K562 (cell line): Measurements from ENCODE around the gene EVC. TPM values are rescaled to one million over a fixed set of nuclear protein-coding genes. Genes with fewer than 3 reads are reported as not detected.

ENCODE experiments used
- ATAC-seq: fragments of 200-7000 bp; cut with Tn5 transposase; 3 replicates; pipeline ENCODE4 v1.9.1; 2020; ENCODE audit warnings: moderate library complexity
- BruUV-seq: library from RNA; stranded (reverse); fragments of 400-500 nt; replicated peaks from 2 replicates; lab custom pipeline; 2021; lab: Mats Ljungman, UMichigan
- CTCF ChIA-PET: fragments of 300-600 bp; formaldehyde crosslinking; extraction: SDS; loops from one replicate; lab custom pipeline; 2021; ENCODE audit warnings: low intra/inter-chr PET ratio; lab: Yijun Ruan, JAX
- POLR2A ChIA-PET: fragments of 300-600, 350-650 bp; sonication (Branson Sonifier 250); formaldehyde crosslinking; extraction: SDS; loops from one replicate; lab custom pipeline; 2021; ENCODE audit warnings: antibody characterized with exemption, inconsistent platforms; lab: Yijun Ruan, JAX
- DNase-seq, 4 experiments: peaks; one replicate each; pipeline versions ENCODE4 v3.0.0 to v3.0.0-alpha.2; 2011 to 2018; ENCODE audit warnings: low spot score in 3 of 4, mixed read lengths in 3 of 4; ENCODE audit errors: extremely low read depth in 1 of 4
- FAIRE-seq: peaks from 2 replicates; lab custom pipeline; 2011; peaks lifted over from hg19 to GRCh38; lab: Jason Lieb, UNC
- H2AFZ ChIP-seq: 2 replicates; pipeline ENCODE4 v1.6.0; 2011; ENCODE audit warnings: low read depth, low read length, control low read depth, inconsistent platforms
- H3K27ac ChIP-seq: fragments of 200-600 bp; 3 replicates; pipeline ENCODE4 v1.8.0; 2011; ENCODE audit warnings: low read depth, mild to moderate bottlenecking, control low read depth, inconsistent platforms, low read length, moderate library complexity, mixed read lengths; ENCODE audit errors: extremely low read depth
- H3K27me3 ChIP-seq, 2 experiments: fragments of 300-600 bp in 1 of 2; 2 replicates in 1 of 2; 3 replicates in 1 of 2; pipeline versions ENCODE4 v1.6.0 to v1.8.0; 2011; ENCODE audit warnings: inconsistent platforms in 2 of 2, low read length in 2 of 2, mild to moderate bottlenecking in 1 of 2, mixed read lengths in 1 of 2, moderate library complexity in 1 of 2; ENCODE audit not compliant: control insufficient read depth in 2 of 2, insufficient read depth in 2 of 2
- H3K36me3 ChIP-seq: fragments of 300-600 bp; 3 replicates; pipeline ENCODE4 v1.8.0; 2011; ENCODE audit warnings: mild to moderate bottlenecking, low read length, inconsistent platforms; ENCODE audit not compliant: control insufficient read depth, insufficient read depth
- H3K4me1 ChIP-seq, 2 experiments: fragments of 200-600 bp in 1 of 2; replicated peaks in 1 of 2; 2 replicates in 1 of 2; 3 replicates in 1 of 2; pipeline versions ENCODE4 v1.5.1 to v1.8.0; 2011; ENCODE audit warnings: inconsistent platforms in 2 of 2, low read length in 2 of 2, mild to moderate bottlenecking in 1 of 2, mixed read lengths in 1 of 2, moderate library complexity in 1 of 2; ENCODE audit not compliant: control insufficient read depth in 2 of 2, insufficient read depth in 2 of 2
- H3K4me2 ChIP-seq: 2 replicates; pipeline ENCODE4 v1.6.1; 2011; ENCODE audit warnings: low read length, control low read depth, inconsistent platforms, mixed read lengths; ENCODE audit not compliant: insufficient read depth
- H3K4me3 ChIP-seq: fragments of 200-600 bp; sonication (generic), shearing (Covaris generic); 2 replicates; pipeline ENCODE4 v1.5.1; 2016; ENCODE audit warnings: control low read depth, inconsistent platforms
- H3K79me2 ChIP-seq: fragments of 200-600 bp; 3 replicates; pipeline ENCODE4 v1.8.0; 2011; ENCODE audit warnings: low read length, inconsistent platforms; ENCODE audit not compliant: control insufficient read depth, insufficient read depth
- H3K9ac ChIP-seq, 2 experiments: 2 replicates each; pipeline versions ENCODE4 v1.6.0 to v1.6.1; 2011; ENCODE audit warnings: low read depth in 2 of 2, low read length in 2 of 2, control low read depth in 1 of 2, inconsistent platforms in 1 of 2, mild to moderate bottlenecking in 1 of 2, mixed read lengths in 1 of 2; ENCODE audit not compliant: insufficient read depth in 1 of 2
- H3K9me1 ChIP-seq: one replicate; pipeline ENCODE4 v1.6.0; 2011; ENCODE audit warnings: inconsistent platforms, mild to moderate bottlenecking, low read length, moderate library complexity; ENCODE audit not compliant: control insufficient read depth, insufficient read depth
- H3K9me3 ChIP-seq: replicated peaks from 2 replicates; pipeline ENCODE4 v1.5.1; 2011; ENCODE audit warnings: low read depth, low read length, inconsistent platforms; ENCODE audit not compliant: control insufficient read depth, insufficient read depth
- H4K20me1 ChIP-seq: replicated peaks from 2 replicates; pipeline ENCODE4 v1.6.1; 2011; ENCODE audit warnings: low read length, inconsistent platforms, mixed read lengths; ENCODE audit not compliant: control insufficient read depth, insufficient read depth
- BCL6 ChIP-seq: fragments of 250-450 bp; sonication (Bioruptor Pico); IDR thresholded peaks from 2 replicates; pipeline ENCODE4 v1.4.0; 2020
- HIVEP1 ChIP-seq: fragments of 250-450 bp; sonication (Bioruptor Pico); IDR thresholded peaks from 2 replicates; pipeline ENCODE4 v1.4.0; 2020; ENCODE audit warnings: mild to moderate bottlenecking
- MCM2 ChIP-seq: fragments of 450-650 bp; IDR thresholded peaks from 2 replicates; pipeline ENCODE4 v1.6.1; 2017; ENCODE audit warnings: low read depth, mild to moderate bottlenecking
- PTBP1 ChIP-seq: fragments of 200-400 bp; formaldehyde crosslinking; IDR thresholded peaks from 2 replicates; pipeline ENCODE4 v1.6.1; 2017; ENCODE audit warnings: low read depth, low read length
- SIN3A ChIP-seq, 2 experiments: fragments of 150-350 bp in 1 of 2; IDR thresholded peaks; 2 replicates each; pipeline ENCODE4 v1.6.1; 2011 to 2016; ENCODE audit warnings: borderline replicate concordance in 2 of 2, low read depth in 2 of 2, low read length in 2 of 2, mild to moderate bottlenecking in 2 of 2, moderate library complexity in 2 of 2; ENCODE audit not compliant: control insufficient read depth in 1 of 2
- ZKSCAN8 ChIP-seq: fragments of 200-800 bp; sonication (Bioruptor generic); IDR thresholded peaks from 2 replicates; pipeline ENCODE4 v1.6.1; 2016; ENCODE audit warnings: missing genetic modification characterization, missing compliant biosample characterization
- WGBS: fragments of 100-300 bp; shearing (Covaris generic); methylation state at CpG from one replicate; pipeline ENCODE4 v1.1.6; 2016; ENCODE audit warnings: low coverage, mixed read lengths; ENCODE audit not compliant: insufficient coverage; ENCODE audit errors: missing lambda C conversion rate; 5-methylcytosine and 5-hydroxymethylcytosine counted together
- in situ Hi-C: fragments of 300-500 bp; cut with MboI; formaldehyde crosslinking; loops from 4 replicates; pipeline ENCODE4 v1.15.0; 2018; ENCODE audit warnings: inconsistent platforms, mixed read lengths
- intact Hi-C: fragments of 100-400 bp; cut with micrococcal nuclease; formaldehyde crosslinking; loops from 2 replicates; pipeline ENCODE4 v1.14.2; 2022
- polyA plus RNA-seq, 8 experiments: library from polyadenylated mRNA; depleted of rRNA in 4 of 8; stranded (reverse) in 5 of 8; unstranded in 3 of 8; fragments of >200 nt; fragmentation: Nextera tagmentation in 2 of 8; fragmentation: Illumina TruSeq in 1 of 8; extraction: Ambion mirVana in 2 of 8; extraction: Trizol in 1 of 8; gene quantifications; 2 replicates each; pipeline versions ENCODE4 v1.2.1 to v1.2.3, GENCODE V29; 2011 to 2014; ENCODE audit warnings: inconsistent platforms in 1 of 8, missing spikeins in 1 of 8
- total RNA-seq, 7 experiments: library from RNA; depleted of rRNA in 6 of 7; stranded (reverse); fragments of >200 nt in 6 of 7; fragmentation: Illumina TruSeq in 2 of 7; extraction: Trizol in 2 of 7; gene quantifications; 2 replicates each; pipeline versions ENCODE4 v1.2.1 to v1.2.3, GENCODE V29; 2011 to 2021; ENCODE audit warnings: low replicate concordance in 1 of 7

EVC gene
- total and polyA plus RNA-seq, 9 of the 15 experiments (the other 6 are each of a cell fraction or from before 2014, with no cell fraction given): 0.03 to 3.2 (median 1.1) TPM

DNA sequence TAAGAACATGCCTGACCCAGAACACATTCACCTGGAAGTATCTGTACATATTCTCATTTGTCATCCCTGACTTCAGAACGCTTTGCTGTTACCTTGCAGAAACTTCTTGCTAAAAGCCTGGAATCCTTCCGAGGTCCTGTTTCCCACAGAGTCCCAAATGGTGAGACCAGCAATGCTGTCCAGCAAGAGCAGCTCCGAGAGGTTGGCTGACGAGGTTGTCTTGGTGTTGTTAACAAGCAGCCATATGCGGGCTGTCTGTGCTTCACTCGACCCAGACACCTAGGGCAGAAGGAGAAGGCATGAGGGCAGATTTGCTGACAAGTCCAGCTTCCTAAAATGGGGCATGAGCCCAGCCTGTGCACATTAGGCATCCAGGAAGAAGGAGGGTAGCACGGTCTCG, 21.9 kb upstream of the EVC start:
- Histone ChIP-seq H3K36me3 (no peaks in the 10 kb centered on the region), H3K4me1 (no peaks in the 10 kb centered on the region; a peak in 2 of 5 replicates), H3K9me1 (no peaks in the 10 kb centered on the region), H3K9me3 (no peaks in the 10 kb centered on the region), H3K79me2 (no peaks in the 10 kb centered on the region), H2AFZ (no peak overlapping the region), H4K20me1 (no peaks in the 10 kb centered on the region), H3K27ac (no peak overlapping the region), H3K9ac (no peak overlapping the region), H3K4me2 (no peak overlapping the region), H3K27me3 (0 out of 5 replicates have a peak, but pooled peaks cover 0 to 4% of the 10 kb centered on the region in 2 experiments), H3K4me3 (no peak overlapping the region)
- POLR2A ChIA-PET: no interaction called here
- 4% methylated on average over 8 of the region's 8 CpGs for WGBS
- in situ Hi-C loops (no loop called here), intact Hi-C loops (no loop called here)
- ATAC-seq (no peak), DNase-seq (no peak), FAIRE-seq (no peak)
- no peak for TF ChIP-seq PTBP1
- CTCF ChIA-PET: no interaction called here
- BruUV-seq: no TSS peak

GRCh38 chr4:5691491-5692132, 19.4 kb upstream of the EVC start:
- in situ Hi-C loops: no loop called here
- Histone ChIP-seq H4K20me1 (no peaks in the 10 kb centered on the region), H3K4me2 (no peak overlapping the region), H3K27ac (no peak overlapping the region), H3K9me3 (no peaks in the 10 kb centered on the region), H3K4me1 (no peaks in the 10 kb centered on the region), H3K4me3 (no peak overlapping the region), H3K9ac (no peak overlapping the region), H2AFZ (no peak overlapping the region), H3K9me1 (no peaks in the 10 kb centered on the region), H3K36me3 (no peaks in the 10 kb centered on the region), H3K79me2 (no peaks in the 10 kb centered on the region), H3K27me3 (0 out of 5 replicates have a peak, but pooled peaks cover 0 to 4% of the 10 kb centered on the region in 2 experiments)
- 8% methylated on average over 7 of the region's 7 CpGs for WGBS
- POLR2A ChIA-PET: interaction anchor here (0.6 kb wide), 1 partner anchor 10 kb away, joined by 3 read pairs; no protein-coding TSS in a partner anchor
- intact Hi-C loops: no loop called here
- CTCF ChIA-PET: no interaction called here
- DNase-seq (no peak), ATAC-seq (no peak), FAIRE-seq (no peak)
- no TSS peak for BruUV-seq
- TF ChIP-seq HIVEP1 (CRISPR knock-in tag) (no peak), ZKSCAN8 (CRISPR knock-in tag) (no peak), BCL6 (CRISPR knock-in tag) (no peak), SIN3A (IDR thresholded peaks at IDR 0.05; ENCODE audit: borderline replicate concordance in 2 of 2, control insufficient read depth in 1 of 2, low read depth in 2 of 2, low read length in 2 of 2) (no peak), MCM2 (no peak)
